Mucosa of gallbladder (tissue), 1 donor: ENCODE data around the gene MT2A. TPM values are rescaled to one million over a fixed set of nuclear protein-coding genes. Genes with fewer than 3 reads are reported as not detected.
"Not testable (repeated sequence)": the region's sequence is repeated elsewhere in the genome, so short reads cannot be mapped to it uniquely, and the experiment has no call there.

Experiments used
- DNase-seq: peaks from one replicate; pipeline ENCODE4 v3.0.0-alpha.2; 2020; ENCODE audit warnings: low spot score
- total RNA-seq: library from RNA; stranded (reverse); gene quantifications from one replicate; pipeline ENCODE4 v1.2.1, GENCODE V29; 2021
- donor health status: DM: no; HTN: no; CAD: no.

Gene MT2A
- total RNA-seq, 1 donor from 2014 or later = 157 TPM

GRCh38 chr16:56621665-56622445 is 13.5 kb downstream of the MT2A start:
- not testable (repeated sequence) for DNase-seq

DNA sequence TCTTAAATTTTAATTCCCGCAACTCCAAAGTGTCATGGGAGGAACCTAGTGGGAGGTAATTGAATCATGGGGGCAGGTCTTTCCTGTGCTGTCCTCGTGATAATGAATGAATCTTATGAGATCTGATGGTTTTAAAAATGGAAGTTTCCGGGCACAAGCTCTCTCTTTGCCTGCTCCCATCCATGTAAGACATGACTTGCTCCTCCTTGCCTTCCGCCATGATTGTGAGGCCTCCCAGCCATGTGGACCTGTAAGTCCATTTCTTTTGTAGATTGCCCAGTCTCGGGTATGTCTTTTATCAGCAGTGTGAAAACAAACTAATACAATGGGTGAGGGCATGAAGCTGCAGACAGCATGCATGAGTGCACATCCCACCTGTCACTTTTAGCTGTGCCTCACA is 14.8 kb downstream of the MT2A start:
- DNase-seq = not testable (repeated sequence)

- no peak for DNase-seq
Measured at GRCh38 chr16:56623637-56624036, 15.3 kb downstream of the MT2A start.

DNA sequence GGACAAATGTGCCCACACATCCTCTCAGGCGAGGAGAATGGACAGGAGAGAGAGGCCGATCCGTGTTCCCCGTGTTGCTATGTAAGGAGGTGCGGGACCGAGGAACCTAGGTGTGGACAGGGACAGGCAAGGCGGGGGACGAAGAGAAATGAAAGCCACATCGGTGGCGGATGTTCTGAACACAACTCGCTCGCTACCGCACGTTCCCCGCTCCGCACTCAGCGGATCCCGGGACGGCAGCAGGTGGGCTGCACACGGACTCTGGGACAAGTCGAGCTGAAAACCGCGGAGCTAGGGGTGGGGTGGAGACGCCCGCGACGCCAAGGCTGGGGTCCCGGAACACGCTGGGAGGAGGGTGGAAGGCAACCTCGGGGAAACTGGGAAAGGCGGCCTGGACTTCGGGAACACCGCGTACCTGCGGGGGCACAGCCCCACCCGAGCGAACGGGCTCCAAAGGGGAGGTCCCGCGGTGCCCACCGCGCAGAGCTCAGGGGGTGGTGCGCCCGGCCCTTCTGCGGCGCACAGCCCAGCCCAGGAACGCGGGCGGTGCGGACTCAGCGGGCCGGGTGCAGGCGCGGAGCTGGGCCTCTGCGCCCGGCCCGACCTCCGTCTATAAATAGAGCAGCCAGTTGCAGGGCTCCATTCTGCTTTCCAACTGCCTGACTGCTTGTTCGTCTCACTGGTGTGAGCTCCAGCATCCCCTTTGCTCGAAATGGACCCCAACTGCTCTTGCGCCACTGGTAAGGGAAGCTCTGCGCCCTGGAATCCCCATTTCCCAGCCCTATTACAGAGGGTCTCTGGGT is 17.0 kb downstream of the MT2A start, which contains the start of gene MT1E:
TSS of gene MT1E (plus strand) at position 642 of the 803 bp plus-strand sequence. CDS start at position 713, 71 bp downstream.
- peak; percentile 60 for DNase-seq

GRCh38 chr16:56625943-56626654 is 17.7 kb downstream of the MT2A start:
- DNase-seq = peak; percentile 57

DNA sequence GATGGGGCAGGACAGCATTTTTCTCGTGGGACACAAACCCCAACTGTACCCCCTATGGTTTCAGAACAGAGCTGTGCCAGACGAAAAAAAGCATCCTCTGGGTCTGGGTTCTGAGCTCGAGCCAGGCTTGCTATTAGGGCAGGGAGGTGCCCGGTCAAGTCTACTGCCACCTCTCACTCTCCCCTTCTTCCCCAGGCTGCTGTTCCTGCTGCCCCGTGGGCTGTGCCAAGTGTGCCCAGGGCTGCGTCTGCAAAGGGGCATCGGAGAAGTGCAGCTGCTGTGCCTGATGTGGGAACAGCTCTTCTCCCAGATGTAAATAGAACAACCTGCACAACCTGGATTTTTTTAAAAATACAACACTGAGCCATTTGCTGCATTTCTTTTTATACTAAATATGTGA is 18.3 kb downstream of the MT2A start:
- DNase-seq = no peak

DNA sequence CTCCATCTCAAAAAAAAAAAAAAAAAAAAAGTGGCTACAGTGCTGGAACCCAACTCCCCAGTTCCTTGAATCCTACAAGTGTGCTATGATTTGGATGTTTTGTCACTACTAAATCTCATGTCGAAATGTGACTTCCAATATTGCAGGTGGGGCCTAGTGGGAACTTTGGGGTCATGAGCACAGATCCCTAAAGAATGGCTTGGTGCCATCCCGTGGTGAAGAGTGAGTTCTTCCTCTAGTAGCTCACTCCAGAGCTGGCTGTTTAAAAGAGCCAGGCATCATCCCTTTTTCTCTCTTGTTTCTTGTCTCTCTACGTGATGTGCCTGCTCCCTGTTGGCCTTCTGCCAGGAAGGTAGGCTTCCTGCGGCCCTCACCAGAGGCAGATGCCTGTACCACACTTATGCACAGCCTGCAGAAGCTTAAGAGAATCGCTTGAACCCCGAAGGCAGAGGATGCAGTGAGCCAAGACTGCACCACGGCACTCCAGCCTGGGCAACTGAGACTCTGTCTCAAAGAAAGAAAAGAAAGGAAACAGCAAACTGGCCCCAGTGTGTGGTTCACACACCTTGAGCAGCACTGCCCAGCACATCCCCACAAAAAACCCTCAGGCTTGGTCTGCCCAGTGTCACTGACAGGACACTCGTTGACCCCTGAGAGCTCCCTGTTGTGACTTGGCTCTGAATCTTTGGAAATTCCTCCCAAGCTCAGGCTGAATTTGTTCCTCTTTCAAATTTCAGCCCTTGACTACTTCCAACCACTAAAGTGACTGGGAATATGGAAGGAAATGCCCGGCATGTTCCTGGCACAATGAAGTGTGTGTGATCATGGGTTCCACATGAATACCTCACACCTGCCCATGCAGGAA is 20.3 kb downstream of the MT2A start:
- DNase-seq = no peak

DNA sequence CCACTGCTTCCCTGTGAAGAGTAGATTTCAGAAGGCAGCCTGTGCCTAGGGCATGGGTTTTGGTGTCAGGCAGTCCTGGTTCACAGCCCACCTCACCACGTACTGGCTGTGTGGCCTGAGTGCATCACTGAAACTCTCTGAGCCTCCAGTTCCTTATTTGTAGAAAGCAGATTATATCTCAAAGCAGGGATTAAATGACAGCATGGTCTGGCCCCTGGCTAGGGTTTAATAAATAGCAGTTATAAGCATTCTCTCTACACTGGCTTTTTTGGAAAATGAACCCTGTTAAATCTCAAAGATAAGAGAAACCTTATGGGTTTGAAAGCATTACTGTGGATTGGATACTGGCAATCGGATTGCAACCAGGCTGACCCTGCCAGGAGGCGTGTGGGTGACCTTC is 21.1 kb downstream of the MT2A start:
- DNase-seq = no peak

DNA sequence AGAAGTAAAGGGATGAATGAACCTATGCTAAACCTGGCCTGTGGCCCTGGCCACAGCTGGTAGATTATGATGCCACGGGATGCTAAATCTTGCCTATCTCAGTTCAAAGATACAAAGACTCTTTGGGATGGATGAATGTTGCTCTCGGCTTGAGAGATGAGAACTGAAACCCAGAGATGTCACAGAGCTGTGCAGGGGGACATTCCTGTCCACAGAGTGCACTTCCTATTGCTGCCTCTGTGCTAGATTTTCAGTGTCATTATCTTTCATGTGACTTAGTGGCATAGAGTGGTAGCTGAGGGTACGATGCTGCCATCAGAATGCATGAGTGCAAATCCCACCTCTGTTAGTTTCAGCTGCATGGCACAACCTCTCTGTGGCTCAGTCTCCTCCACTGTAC is 21.8 kb downstream of the MT2A start:
- no peak for DNase-seq

DNA sequence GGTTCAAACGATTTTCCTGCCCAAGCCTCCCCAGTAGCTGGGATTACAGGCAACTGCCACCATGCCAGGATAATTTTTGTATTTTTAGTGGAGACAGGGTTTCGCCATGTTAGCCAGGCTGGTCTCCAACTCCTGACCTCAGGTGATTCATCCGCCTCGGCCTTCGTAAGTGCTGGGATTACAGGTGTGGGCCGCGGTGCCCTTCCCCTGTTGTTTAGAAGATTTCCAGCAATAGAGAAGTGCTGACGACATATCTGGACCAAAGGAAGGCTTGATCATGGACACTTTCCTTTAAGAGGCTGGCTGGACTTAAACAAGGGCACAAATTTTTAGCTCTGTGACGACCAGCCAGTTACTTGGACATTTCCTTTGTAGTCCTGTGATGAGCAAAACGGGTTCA is 22.8 kb downstream of the MT2A start:
- DNase-seq = no peak

DNA sequence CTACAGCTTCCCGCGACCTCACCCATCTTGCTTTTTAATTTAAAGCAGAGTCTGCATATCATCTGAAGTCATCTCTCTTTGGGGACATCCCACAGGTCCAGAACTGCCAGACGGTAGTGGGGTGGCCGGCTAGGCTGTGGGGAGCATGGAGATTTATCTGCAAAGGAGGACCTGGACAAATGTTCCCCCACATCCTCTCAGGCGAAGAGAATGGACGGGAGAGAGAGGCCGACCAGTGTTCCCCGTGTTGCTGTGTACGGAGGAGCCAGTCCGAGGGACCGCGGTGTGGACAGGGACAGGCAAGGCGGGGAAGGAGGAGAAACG is 23.4 kb downstream of the MT2A start:
- DNase-seq = no peak

DNA sequence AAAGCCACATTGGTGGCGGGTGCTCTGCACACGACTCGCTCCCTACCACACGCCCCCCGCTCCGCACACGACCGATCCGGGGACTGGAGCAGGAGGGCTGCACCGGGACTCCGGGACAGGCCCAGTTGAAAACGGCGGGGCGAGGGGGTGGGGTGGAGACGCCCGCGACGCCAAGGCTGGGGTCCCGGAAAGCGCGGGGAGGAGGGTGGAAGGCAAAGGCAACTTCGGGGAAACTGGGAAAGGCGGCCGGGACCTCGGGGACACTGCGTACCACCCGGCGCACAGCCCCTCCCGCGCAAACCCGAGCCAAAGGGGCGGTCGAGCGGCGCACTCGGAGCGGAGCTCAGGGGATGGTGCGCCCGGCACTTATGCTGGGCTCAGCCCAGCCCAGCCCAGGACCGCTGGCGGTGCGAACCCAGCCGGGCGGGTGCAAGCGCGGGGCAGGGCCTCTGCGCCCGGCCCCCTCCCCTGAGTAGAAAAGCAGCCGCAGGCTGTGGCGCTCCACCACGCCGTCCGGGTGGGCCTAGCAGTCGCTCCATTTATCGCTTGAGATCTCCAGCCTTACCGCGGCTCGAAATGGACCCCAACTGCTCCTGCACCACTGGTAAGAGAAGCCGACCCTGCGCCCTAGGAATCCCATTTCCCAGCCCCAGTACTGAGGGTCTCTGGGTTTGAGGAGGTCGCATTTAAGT is 23.9 kb downstream of the MT2A start, which contains the start of gene MT1M:
TSS of gene MT1M (plus strand) at position 504 of the 692 bp plus-strand sequence. CDS start at position 577, 73 bp downstream.
- no peak for DNase-seq

- DNase-seq = no peak
Measured at GRCh38 chr16:56632848-56633365, 24.5 kb downstream of the MT2A start.

DNA sequence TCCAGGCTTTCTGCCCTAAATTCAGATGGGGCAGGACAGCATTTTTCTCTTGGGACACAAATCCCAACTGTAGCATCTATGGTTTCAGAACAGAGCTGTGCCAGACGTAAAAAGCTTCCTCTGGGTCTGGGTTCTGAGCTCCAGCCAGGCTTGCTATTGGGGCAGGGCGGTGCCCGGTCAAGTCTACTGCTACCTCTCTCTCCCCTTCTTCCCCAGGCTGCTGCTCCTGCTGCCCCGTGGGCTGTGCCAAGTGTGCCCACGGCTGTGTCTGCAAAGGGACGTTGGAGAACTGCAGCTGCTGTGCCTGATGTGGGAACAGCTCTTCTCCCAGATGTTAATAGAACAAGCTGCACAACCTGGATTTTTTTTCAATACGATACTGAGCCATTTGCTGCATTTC is 25.2 kb downstream of the MT2A start:
- no peak for DNase-seq

- DNase-seq = no peak
Measured at GRCh38 chr16:56634715-56635440, 26.5 kb downstream of the MT2A start.

DNA sequence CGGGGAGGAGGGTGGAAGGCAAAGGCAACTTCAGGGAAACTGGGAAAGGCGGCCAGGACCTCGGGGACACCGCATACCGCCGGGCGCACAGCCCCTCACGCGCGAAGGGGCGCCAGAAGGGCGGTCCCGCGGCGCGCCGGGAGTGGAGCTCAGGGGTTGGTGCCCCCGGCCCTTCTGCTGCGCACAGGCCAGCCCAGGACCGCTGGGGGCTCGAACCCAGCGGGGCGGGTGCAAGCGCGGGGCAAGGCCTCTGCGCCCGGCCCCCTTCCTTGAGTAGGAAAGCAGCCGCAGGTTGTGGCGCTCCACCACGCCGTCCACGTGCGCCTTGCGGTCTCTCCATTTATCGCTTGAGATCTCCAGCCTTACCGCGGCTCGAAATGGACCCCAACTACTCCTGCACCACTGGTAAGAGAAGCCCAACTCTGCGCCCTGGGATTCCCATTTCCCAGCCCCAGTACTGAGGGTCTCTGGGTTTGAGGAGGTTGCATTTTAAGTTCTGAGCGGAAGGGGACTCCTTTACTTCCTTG is 27.1 kb downstream of the MT2A start:
- no peak for DNase-seq

DNA sequence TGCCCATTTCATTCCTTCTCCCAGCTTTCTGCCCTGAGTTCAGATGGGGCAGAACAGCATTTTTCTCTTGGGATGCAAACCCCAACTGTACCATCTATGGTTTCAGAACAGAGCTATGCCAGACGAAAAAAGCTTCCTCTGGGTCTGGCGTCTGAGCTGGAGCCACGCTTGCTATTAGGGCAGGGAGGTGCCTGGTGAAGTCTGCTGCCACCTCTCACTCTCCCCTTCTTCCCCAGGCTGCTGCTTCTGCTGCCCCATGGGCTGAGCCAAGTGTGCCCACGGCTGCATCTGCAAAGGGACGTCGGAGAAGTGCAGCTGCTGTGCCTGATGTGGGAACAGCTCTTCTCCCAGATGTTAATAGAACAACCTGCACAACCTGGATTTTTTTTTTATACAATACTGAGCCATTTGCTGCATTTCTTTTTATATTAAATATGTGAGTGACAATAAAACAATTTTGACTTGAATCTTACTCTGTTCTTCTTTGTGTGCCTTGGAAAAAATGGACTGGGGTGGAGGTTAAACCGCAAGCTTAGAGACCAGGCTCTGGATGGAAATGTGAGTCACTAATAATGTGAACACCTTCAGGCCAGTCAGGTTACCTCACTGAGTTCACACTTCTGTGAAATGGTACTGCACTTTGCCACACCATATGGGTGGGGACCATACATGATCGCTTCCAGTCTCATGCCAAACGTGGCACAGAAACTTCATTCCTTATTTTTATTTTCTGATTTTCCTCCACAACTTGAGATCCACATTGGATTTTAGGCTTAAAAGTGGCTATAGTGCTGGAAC is 28.4 kb downstream of the MT2A start:
- no peak for DNase-seq
